Stimulated activated CD4-positive, alpha-beta T cell treated with anti-CD3 and anti-CD28 coated beads, Interleukin-15, amount 100 ng/mL, for 24 hours (primary cell): ENCODE results near the gene SENP3.

Experiments
- DNase-seq: peaks from one replicate; pipeline ENCODE4 v3.0.0-alpha.2; 2020

SENP3 gene

GRCh38 chr17:7561589-7562207, at the start of gene SENP3:
Gene SENP3, plus strand, starts transcription at chr17:7561919. Its CDS starts 1,158 bp downstream, at chr17:7563077.
- peak; percentile 93 for DNase-seq

DNA sequence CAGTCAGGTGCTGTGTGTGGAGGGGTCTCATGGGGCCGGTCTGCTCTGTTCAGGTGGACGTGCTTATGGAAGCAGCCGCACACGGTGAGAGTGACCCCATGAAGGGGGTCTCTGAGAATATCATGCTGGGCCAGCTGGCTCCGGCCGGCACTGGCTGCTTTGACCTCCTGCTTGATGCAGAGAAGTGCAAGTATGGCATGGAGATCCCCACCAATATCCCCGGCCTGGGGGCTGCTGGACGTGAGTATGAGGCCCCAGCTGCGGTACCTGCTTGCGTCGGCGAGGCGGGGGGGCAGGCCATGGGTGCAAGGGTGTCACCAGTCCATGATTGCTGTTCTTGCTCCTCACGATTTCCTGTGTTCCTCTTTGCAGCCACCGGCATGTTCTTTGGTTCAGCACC, 49.6 kb upstream of the SENP3 start:
- no peak for DNase-seq

DNA sequence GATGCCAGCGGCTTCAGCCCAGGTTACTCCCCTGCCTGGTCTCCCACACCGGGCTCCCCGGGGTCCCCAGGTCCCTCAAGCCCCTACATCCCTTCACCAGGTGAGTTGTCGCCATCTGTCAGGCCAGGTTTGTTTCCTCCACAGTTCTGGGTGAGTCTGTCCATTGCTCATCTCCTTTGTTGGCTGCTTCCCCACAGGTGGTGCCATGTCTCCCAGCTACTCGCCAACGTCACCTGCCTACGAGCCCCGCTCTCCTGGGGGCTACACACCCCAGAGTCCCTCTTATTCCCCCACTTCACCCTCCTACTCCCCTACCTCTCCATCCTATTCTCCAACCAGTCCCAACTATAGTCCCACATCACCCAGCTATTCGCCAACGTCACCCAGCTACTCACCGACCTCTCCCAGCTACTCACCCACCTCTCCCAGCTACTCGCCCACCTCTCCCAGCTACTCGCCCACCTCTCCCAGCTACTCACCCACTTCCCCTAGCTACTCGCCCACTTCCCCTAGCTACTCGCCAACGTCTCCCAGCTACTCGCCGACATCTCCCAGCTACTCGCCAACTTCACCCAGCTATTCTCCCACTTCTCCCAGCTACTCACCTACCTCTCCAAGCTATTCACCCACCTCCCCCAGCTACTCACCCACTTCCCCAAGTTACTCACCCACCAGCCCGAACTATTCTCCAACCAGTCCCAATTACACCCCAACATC, 48.7 kb upstream of the SENP3 start:
- DNase-seq: no peak

DNA sequence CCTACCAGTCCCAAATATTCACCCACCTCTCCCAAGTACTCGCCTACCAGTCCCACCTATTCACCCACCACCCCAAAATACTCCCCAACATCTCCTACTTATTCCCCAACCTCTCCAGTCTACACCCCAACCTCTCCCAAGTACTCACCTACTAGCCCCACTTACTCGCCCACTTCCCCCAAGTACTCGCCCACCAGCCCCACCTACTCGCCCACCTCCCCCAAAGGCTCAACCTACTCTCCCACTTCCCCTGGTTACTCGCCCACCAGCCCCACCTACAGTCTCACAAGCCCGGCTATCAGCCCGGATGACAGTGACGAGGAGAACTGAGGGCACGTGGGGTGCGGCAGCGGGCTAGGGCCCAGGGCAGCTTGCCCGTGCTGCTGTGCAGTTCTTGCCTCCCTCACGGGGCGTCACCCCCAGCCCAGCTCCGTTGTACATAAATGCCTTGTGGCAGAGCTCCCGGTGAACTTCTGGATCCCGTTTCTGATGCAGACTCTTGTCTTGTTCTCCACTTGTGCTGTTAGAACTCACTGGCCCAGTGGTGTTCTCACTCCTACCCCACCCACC, 47.8 kb upstream of the SENP3 start:
- no peak for DNase-seq

DNA sequence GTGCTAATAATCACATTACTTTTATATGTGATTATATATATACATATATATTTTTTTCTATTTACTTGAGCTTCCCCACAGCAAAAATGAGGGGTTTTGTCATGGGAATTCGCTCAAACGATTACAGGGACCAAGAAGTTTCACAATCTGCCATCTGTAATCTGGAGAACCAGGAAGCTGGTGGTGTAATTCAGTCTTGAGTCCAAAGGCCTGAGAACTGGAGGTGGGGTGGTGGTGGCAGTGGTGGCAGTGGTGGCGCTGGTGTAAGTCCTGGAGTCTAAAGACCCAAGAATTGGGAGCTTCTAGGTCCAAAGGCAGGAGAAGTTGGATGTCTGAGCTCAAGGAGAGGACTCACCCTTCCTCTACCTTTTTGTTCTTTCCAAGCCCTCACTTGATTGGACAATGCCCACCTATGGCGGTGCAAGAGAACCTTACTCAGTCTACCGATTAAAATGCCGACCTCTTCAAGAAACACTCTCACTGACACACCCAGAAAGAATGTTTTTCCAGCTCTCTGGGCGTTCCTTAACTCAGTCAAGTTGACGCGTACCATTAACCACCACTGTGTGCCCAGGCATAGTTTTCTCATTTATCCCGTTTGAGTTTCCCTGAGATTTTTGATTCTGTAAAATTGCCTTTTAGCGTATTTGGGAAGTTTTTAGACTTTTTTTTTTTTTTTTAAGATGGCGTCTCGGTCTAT, 45.7 kb upstream of the SENP3 start:
- no peak for DNase-seq

DNA sequence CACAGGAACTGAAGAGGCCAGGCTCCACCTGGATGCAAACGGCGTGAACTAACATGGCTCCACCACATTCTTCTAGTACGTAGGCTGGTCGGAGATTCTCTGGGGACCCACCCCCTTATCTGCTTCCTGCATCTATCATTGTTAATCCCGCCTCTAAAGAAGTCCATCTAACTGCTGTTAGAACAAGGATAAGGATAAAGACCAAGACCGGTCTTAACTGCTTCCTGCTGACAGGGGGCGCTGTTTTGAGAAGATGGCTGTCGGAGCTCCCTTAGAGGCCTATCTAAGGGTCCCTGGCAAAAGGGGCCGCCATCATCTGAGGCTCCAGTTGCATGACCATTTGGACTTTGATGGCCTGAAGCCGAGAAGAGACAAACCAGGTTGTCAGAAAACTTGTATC, 38.7 kb upstream of the SENP3 start:
- DNase-seq: peak; percentile 62

- no peak for DNase-seq
Measured at GRCh38 chr17:7528842-7529241, 32.9 kb upstream of the SENP3 start.

- no peak for DNase-seq
Measured at GRCh38 chr17:7530023-7530900, 31.5 kb upstream of the SENP3 start.

- DNase-seq: no peak
Measured at GRCh38 chr17:7538050-7538449, 23.7 kb upstream of the SENP3 start.

- DNase-seq: no peak
Measured at GRCh38 chr17:7538891-7539545, 22.7 kb upstream of the SENP3 start.

GRCh38 chr17:7541074-7541621, 20.6 kb upstream of the SENP3 start:
- DNase-seq: no peak

DNA sequence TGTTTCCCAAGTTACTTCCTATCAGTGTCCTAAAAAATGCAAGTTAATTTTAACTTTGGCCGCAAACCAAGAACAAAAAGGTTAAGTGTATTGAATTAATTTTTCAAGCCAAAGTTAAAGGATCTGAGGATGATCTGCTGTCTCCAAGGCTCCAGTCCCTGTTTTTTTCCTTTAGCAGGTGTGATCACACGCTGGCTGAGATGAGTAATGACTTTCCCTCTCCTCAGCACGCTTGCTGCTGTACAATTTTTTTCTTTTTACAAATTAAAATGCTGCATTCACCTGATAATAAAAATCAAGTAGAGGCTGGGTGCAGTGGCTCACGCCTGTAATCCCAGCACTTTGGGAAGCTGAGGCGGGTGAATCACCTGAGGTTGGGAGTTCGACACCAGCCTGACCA, 16.8 kb upstream of the SENP3 start:
- DNase-seq: no peak

- peak; percentile 74 for DNase-seq
Measured at GRCh38 chr17:7548585-7549400, 12.9 kb upstream of the SENP3 start, which contains the start of gene TNFSF12. Gene TNFSF12, plus strand, starts transcription at chr17:7549058. Its CDS starts 96 bp downstream, at chr17:7549154.

DNA sequence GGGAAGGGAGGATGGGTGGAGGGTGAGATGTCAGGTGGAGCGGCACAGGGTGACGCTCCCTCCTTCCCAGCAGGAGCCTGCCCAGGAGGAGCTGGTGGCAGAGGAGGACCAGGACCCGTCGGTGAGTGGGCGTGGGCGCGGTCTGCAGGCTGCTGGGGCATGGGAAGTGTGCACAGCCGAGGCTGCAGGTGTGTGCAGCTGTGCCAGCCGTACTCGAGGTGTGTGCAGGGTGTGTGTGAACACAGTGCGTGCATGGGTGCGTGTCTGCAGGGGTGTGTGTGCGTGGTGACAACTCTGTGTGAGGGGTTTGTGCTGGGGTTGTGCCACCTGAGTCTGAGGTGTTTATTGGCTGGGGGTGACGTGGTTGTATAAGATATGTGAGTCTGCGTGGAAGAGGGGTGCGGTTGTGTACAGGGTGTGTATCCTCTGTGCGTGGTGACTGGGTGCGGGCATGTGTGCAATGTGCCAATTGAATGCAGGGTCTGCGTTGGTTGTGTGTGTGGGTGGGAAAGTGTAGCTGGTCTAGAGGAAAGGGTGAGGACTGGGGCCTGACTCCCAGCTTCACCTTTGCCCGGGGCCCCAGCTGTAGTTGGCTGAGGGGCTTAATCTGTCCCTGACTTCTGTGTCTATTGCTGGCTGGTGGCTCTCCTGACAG, 12.2 kb upstream of the SENP3 start:
- DNase-seq: peak; percentile 58

- DNase-seq: no peak
Measured at GRCh38 chr17:7550344-7550743, 11.4 kb upstream of the SENP3 start.

GRCh38 chr17:7551396-7551795, 10.3 kb upstream of the SENP3 start:
- no peak for DNase-seq

- DNase-seq: peak; percentile 53
Measured at GRCh38 chr17:7552621-7553051, 9.1 kb upstream of the SENP3 start.

- no peak for DNase-seq
Measured at GRCh38 chr17:7553356-7553755, 8.4 kb upstream of the SENP3 start.

DNA sequence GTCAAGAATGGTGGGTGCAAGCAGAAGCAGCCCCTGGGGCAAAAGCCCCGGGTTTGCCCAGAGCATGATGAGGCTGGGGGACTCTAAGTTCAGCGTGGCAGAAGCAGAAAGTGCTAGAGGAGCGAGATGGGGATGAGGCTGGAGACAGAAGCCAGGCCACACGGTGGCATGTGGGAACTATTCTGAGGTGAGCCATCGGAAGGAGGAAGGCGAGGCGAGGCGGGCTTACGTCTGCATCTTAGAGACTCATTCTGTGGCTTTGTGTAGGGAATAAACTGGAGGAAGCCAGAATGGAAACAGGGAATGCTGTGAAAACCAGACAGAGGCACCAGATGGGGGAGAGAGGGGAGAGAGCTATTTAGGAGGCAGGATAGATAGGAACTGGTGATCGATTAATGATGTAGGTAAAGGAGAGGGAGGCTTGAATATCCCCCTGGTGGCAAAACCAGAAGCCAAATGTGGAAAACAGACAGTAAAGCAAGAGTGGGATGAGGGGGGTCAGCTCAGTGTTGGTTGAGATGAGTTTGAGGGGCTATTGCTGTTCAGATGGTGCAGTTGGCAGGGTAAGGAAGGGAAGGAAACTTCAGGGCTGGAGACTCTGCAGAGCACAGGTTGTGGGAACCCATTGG, 6.3 kb upstream of the SENP3 start:
- DNase-seq: no peak

DNA sequence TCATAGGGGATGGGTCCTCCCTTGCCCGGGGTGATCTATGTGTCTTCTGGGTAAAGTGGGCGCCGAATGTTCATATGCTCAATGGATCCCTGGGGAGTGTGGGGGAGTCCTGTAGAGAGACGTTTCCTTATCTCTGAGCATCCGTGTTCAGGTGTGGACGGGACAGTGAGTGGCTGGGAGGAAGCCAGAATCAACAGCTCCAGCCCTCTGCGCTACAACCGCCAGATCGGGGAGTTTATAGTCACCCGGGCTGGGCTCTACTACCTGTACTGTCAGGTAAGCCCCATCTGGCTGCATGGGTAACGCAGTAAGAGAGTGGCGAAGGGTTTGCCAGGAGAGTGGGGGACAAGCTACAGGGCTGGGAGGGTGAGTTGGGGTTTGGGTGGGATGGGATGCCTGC, 5.1 kb upstream of the SENP3 start:
- DNase-seq: no peak
